Astrocyte of the cerebellum (primary cell): Measurements from ENCODE around the gene AMN.

Experiments
- DNase-seq: peaks from one replicate; pipeline ENCODE4 v3.0.0-alpha.2; 2011; ENCODE audit warnings: low read depth
- H3K4me3 ChIP-seq: 2 replicates; pipeline ENCODE4 v1.5.1; 2011; ENCODE audit warnings: mild to moderate bottlenecking, low read depth, low read length, moderate library complexity
- in situ Hi-C: cut with HindIII; loops from 2 replicates; pipeline ENCODE4 v1.10.0; 2017; ENCODE audit warnings: low sequenced_read_pairs
- TF ChIP-seq, protein P1 (sequence below): IDR thresholded peaks from 2 replicates; pipeline ENCODE4 v1.5.1; 2012; ENCODE audit warnings: low read length, low read depth, moderate library complexity, mild to moderate bottlenecking; ENCODE audit errors: missing control alignments

The AMN gene

DNA sequence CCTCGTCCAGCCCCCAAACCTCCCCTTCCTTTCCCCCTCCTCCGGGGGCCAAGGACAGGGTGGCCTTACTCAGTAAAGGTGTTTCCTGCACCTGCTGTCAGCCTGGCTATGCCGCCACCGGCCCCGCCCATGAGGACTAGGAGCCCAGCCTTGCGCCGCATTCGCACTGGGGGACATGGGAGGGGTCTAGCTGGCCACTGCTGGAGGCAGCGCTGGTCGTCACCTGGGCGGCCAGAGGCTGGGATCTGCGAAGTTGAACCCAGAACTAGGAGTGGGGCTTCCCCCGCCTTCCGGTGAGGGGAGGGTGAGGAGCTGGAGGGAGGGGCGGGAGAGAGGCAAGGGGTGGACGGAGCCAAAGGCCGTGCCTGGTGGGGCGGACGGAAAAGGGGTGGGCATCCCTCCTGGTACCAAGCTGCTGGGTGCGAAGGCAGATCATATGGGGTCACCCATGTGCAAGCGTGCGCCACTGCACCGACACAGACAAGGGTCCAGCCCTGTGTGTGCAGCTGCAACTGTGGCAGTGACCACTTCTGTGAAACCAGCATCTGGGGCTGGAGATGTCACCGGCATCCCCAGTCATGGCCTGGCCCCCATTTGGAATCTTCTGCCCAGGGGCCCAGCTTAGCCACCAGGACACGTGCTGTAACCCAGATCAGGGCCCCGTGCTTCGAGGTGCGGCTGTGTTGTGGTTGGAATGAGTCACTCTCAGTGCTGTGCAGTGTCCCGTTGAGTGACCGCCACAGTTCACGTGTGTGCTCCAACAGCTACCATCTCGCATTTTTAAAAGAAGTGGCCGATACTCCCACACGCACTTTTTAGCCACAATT, 8.5 kb downstream of the AMN start:
- H3K4me3 ChIP-seq = no peak overlapping the region
- TF ChIP-seq, protein P1, sequence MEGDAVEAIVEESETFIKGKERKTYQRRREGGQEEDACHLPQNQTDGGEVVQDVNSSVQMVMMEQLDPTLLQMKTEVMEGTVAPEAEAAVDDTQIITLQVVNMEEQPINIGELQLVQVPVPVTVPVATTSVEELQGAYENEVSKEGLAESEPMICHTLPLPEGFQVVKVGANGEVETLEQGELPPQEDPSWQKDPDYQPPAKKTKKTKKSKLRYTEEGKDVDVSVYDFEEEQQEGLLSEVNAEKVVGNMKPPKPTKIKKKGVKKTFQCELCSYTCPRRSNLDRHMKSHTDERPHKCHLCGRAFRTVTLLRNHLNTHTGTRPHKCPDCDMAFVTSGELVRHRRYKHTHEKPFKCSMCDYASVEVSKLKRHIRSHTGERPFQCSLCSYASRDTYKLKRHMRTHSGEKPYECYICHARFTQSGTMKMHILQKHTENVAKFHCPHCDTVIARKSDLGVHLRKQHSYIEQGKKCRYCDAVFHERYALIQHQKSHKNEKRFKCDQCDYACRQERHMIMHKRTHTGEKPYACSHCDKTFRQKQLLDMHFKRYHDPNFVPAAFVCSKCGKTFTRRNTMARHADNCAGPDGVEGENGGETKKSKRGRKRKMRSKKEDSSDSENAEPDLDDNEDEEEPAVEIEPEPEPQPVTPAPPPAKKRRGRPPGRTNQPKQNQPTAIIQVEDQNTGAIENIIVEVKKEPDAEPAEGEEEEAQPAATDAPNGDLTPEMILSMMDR = no peak
- in situ Hi-C loops = no loop called here
- no peak for DNase-seq

DNA sequence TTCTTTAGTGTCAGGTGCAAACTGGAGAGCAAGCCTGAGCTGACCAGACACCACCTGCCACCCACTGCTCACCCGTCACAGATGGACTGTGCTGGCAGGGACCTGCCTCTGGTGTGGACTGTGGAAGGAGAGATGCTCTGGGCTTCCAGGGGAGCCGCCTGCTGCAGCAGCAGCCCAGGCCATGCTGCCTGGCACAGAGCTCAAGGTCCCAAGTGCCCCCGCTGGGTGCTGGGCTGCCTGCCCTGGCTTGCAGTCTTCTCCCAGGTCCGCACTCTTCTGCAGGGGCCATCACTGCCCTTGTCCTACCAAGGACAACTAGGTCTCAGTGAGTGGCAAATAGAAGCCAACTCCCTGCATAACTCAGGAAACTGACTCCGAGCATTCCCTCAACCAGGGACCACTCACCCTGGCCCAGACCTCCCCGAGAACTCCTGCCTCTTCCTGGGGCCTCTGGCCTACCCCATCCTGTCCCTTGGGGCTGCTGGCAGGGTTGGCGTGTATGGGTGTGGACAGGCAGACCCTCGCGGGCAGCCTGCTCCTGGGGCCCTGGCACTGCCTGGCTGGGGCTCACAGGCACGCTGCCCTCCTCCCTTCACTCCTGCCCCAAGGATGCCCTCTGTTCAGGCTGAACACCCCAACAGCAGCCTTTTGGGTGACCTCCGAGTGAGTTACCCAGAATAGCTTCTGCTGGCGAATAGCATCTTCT, 9.3 kb downstream of the AMN start:
- TF ChIP-seq, protein P1 = no peak
- H3K4me3 ChIP-seq = no peak overlapping the region
- in situ Hi-C loops = no loop called here
- DNase-seq = no peak

DNA sequence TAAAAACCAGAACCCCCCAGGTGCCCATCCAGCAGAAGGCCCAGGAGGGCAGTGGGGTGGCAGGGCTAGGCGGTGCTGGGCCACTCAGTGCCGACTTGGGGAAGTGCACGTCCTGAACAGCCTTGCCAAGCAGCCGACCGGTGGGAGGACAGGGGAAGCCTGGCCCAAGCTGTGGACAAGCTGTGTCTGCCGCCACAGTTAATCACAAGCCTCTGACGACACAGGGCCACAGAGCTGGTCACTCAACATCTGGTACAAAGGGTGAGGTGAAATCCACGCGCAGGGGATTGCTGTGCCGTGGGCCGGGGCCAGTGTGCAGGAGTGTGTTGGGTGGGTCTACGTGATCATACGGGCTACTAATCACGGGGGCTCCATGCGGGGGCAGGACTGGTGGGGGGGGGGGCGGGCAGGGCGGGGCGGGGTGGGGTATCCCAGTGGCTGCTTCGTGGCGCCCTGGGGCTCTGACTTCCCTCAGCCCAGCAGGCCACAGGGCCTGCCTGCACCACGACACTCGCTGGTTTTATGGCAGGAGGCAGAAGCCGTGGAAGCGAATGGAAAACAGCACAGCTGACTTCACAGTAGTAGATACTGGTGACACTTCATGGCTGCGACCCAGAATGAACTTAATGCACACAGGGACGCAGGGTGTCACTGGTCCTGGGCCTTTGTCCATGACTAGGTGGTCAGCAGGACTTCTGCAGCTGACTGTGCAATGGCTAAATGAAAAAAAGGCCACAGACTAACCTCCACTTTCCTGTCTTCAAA, 10.2 kb downstream of the AMN start:
- DNase-seq = no peak
- TF ChIP-seq, protein P1 = no peak
- in situ Hi-C loops = no loop called here
- no peak overlapping the region for H3K4me3 ChIP-seq

DNA sequence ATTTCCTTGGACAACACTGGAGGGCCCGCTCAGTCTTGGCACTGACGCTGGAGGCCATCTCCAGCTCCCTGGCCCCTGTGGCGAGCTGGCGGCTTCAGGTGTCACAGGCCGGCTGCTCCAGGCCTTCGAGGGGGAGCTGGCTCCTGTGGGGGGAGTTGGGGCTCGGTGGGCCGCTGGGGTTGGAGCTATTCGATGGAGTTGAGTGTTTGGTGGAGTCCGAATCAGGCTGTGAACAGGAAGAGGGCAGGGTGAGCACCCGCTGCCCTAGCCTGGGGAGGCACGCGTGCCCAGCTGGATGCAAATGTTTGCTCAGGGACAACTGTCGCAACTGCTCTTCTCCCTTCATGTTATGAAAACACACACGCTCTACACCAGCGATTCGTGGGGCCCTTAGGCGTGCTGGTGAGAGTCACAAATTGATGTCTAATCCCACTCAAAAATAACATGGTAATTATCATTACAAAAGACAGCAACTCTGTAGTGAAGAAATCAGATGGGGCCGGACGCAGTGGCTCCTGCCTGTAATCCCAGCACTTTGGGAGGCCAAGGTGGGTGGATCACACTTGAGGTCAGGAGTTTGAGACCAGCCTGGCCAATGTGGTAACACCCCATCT, 11.3 kb downstream of the AMN start:
- no peak overlapping the region for H3K4me3 ChIP-seq
- in situ Hi-C loops = no loop called here
- no peak for DNase-seq
- TF ChIP-seq, protein P1 = no peak

DNA sequence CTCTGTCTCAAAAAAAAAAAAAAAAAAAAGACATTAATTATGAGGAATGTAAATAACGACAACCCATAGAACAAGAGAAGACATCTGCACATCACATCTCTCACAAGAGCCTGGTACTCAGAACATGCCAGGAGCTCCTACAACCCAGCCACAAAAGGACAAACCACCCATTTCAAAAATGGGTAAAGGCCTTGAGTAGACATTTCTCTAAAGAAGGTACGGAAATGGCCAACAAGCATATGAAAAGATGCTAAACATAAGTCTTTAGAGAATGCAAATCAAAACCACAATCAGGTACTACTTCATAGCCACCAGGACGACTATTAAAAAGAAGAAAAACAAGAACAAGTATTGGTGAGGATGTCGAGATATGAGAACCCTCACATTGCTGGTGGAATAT, 13.3 kb downstream of the AMN start:
- DNase-seq = no peak
- no peak overlapping the region for H3K4me3 ChIP-seq
- in situ Hi-C loops = no loop called here
- TF ChIP-seq, protein P1 = no peak
